ENCODE results near the gene DUSP21. TPM values are rescaled to one million over a fixed set of nuclear protein-coding genes. Genes with fewer than 3 reads are reported as not detected.

The DUSP21 gene
- total and polyA plus RNA-seq, 2 of the 4 experiments (the other 2 are of a cell fraction) = not detected

DNA sequence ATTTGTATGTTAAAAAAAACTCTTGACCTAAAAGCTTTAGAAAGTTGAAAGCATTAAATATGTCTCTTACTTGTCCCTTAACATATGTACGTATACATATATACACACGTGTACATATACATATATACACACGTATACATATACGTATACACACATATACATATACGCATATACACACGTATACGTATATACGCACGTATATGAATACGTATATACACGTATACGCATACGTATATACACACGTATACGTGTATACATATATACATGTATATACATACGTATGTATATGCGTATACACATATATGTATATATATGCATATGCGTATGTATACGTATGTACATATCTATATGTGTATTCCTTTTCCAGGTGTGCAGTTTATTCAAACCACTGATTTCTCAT lies 32.9 kb downstream of the DUSP21 start:
- no peak overlapping the region for H3K4me2 ChIP-seq (ENCODE audit: low read depth, low read length)
- H4K20me1 ChIP-seq (ENCODE audit: insufficient read depth, low read length) = peaks cover 39% of the 10 kb centered on the region
- CTCF ChIA-PET = interaction anchor here (1.2 kb wide), 1 partner anchor 193 kb away, joined by 3 read pairs; no protein-coding TSS in a partner anchor
- no peak overlapping the region for H2BK120ac ChIP-seq (ENCODE audit: low read depth, low read length)
- in situ Hi-C loops (cut with MboI; ENCODE audit: low sequenced_read_pairs) = no loop called here
- H4K91ac ChIP-seq (ENCODE audit: insufficient read depth, low read depth, low read length) = no peak overlapping the region
- no peak for ATAC-seq (ENCODE audit: low read depth)
- no peak for DNase-seq
- no peak overlapping the region for H3K56ac ChIP-seq (ENCODE audit: extremely low read depth, insufficient read depth, low read length)
- H2BK15ac ChIP-seq (ENCODE audit: low read depth, low read length) = no peak overlapping the region
- no peak overlapping the region for H3K14ac ChIP-seq (replicated peaks; ENCODE audit: low read depth, low read length)
- H3K9ac ChIP-seq (ENCODE audit: low read depth, low read length) = no peak overlapping the region
- BruUV-seq (replicated peaks) = no TSS peak
- no peaks in the 10 kb centered on the region for H3K9me3 ChIP-seq (ENCODE audit: control insufficient read depth, insufficient read depth, low read length)
- H4K5ac ChIP-seq (ENCODE audit: low read depth, low read length) = no peak overlapping the region
- H3K4me1 ChIP-seq (ENCODE audit: control insufficient read depth, insufficient read depth, low read length) = no peaks in the 10 kb centered on the region
- H3K36me3 ChIP-seq (ENCODE audit: control insufficient read depth, insufficient read depth, low read length) = no peaks in the 10 kb centered on the region
- WGBS, 2 experiments (ENCODE audit: extremely low coverage in 2 of 2, insufficient read length in 1 of 2) = 90% methylated on average over 5 of the region's 19 CpGs; no CpG with 5 or more reads in 1 of the 2 experiments
- H3K18ac ChIP-seq (ENCODE audit: low read depth, low read length) = no peak overlapping the region
- peaks cover 4 to 24% of the 10 kb centered on the region in 2 experiments for H3K79me1 ChIP-seq (ENCODE audit: low read depth in 1 of 2, low read length in 2 of 2)
- dilution Hi-C loops (cut with HindIII; ENCODE audit: low sequenced_read_pairs, unreplicated experiment) = no loop called here
- intact Hi-C loops (cut with micrococcal nuclease) = loop anchor here (10.0 kb wide), 1 partner anchor 922 kb away; no protein-coding TSS in a partner anchor
- no peak overlapping the region for H2BK20ac ChIP-seq (ENCODE audit: low read depth, low read length)
- H3K4ac ChIP-seq (ENCODE audit: low read depth, low read length) = no peak overlapping the region
- no peak overlapping the region for H3K27ac ChIP-seq (ENCODE audit: insufficient read depth, low read length)
- H2AK9ac ChIP-seq (replicated peaks; ENCODE audit: low read depth, low read length, poor library complexity) = no peak overlapping the region
- H2AK5ac ChIP-seq (ENCODE audit: low read depth, low read length) = no peak overlapping the region
- no peak overlapping the region for H4K8ac ChIP-seq (ENCODE audit: low read depth in 2 of 2, low read length in 2 of 2)
- no peaks in the 10 kb centered on the region for H3K9me1 ChIP-seq (ENCODE audit: insufficient read depth, low read length)
- TF ChIP-seq USF2 (IDR thresholded peaks at IDR 0.05; ENCODE audit: low read depth, low read length) = no peak
- TF ChIP-seq MAZ (IDR thresholded peaks at IDR 0.05; ENCODE audit: borderline replicate concordance, low read depth, low read length) = no peak
- no peak for TF ChIP-seq RCOR1 (IDR thresholded peaks at IDR 0.05; ENCODE audit: insufficient replicate concordance, low read length)
- TF ChIP-seq POLR2A (IDR thresholded peaks at IDR 0.05; ENCODE audit: low read depth, low read length) = no peak
- TF ChIP-seq, protein P1, sequence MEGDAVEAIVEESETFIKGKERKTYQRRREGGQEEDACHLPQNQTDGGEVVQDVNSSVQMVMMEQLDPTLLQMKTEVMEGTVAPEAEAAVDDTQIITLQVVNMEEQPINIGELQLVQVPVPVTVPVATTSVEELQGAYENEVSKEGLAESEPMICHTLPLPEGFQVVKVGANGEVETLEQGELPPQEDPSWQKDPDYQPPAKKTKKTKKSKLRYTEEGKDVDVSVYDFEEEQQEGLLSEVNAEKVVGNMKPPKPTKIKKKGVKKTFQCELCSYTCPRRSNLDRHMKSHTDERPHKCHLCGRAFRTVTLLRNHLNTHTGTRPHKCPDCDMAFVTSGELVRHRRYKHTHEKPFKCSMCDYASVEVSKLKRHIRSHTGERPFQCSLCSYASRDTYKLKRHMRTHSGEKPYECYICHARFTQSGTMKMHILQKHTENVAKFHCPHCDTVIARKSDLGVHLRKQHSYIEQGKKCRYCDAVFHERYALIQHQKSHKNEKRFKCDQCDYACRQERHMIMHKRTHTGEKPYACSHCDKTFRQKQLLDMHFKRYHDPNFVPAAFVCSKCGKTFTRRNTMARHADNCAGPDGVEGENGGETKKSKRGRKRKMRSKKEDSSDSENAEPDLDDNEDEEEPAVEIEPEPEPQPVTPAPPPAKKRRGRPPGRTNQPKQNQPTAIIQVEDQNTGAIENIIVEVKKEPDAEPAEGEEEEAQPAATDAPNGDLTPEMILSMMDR (conservative IDR thresholded peaks at IDR 0.05; ENCODE audit: low read depth, low read length) = no peak
- TF ChIP-seq BHLHE40 (IDR thresholded peaks at IDR 0.05; ENCODE audit: low read depth, low read length) = no peak
- no peak for TF ChIP-seq NFE2L2 (IDR thresholded peaks at IDR 0.05; ENCODE audit: low read depth, low read length)
- no peak for TF ChIP-seq RFX5 (IDR thresholded peaks at IDR 0.05; ENCODE audit: low read depth, low read length)
- no peak for TF ChIP-seq CEBPB (IDR thresholded peaks at IDR 0.05; ENCODE audit: low read depth, low read length)
- H2BK5ac ChIP-seq (ENCODE audit: low read depth, low read length, poor library complexity, severe bottlenecking) = no peak overlapping the region
- H3K4me3 ChIP-seq (ENCODE audit: insufficient read depth, low read depth, low read length) = no peak overlapping the region
- no peak overlapping the region for H2AFZ ChIP-seq (replicated peaks; ENCODE audit: low read length, poor library complexity)
- no peaks in the 10 kb centered on the region for H3K27me3 ChIP-seq (ENCODE audit: control insufficient read depth, insufficient read depth, low read length)
- no peak overlapping the region for H3K23ac ChIP-seq (ENCODE audit: low read depth, low read length)
- POLR2A ChIA-PET (ENCODE audit: unreplicated experiment) = interaction anchor here (1.1 kb wide), 1 partner anchor 65 kb away, joined by 8 read pairs; no protein-coding TSS in a partner anchor
